Endothelial cell of umbilical vein (primary cell): ENCODE data around the gene YTHDF1. TPM values are rescaled to one million over a fixed set of nuclear protein-coding genes. Genes with fewer than 3 reads are reported as not detected.

Experiments
- BruUV-seq: library from RNA; stranded (reverse); fragments of 400-500 nt; replicated peaks from 2 replicates; lab custom pipeline; 2021; lab: Mats Ljungman, UMichigan
- CTCF ChIA-PET: fragments of 300-600, 350-600 bp; sonication (Branson Sonifier 250); formaldehyde crosslinking; loops from one replicate; lab custom pipeline; 2021; ENCODE audit warnings: antibody characterized with exemption, inconsistent platforms; lab: Charles Lee
- POLR2A ChIA-PET: fragments of 300-600, 350-600 bp; sonication (Branson Sonifier 250); formaldehyde crosslinking; loops from one replicate; lab custom pipeline; 2021; ENCODE audit warnings: antibody characterized with exemption, inconsistent platforms; lab: Charles Lee
- DNase-seq: peaks from one replicate; pipeline ENCODE4 v3.0.0-alpha.2; 2011; ENCODE audit warnings: low read depth, low spot score
- FAIRE-seq: peaks from 2 replicates; lab custom pipeline; 2011; peaks lifted over from hg19 to GRCh38; lab: Jason Lieb, UNC
- H2AFZ ChIP-seq: 2 replicates; pipeline ENCODE4 v1.6.0; 2012; ENCODE audit warnings: low read depth, low read length, control low read depth, inconsistent platforms
- H3K27ac ChIP-seq: 2 replicates; pipeline ENCODE4 v1.5.1; 2011; ENCODE audit warnings: low read depth, mild to moderate bottlenecking, control low read depth, low read length, moderate library complexity; ENCODE audit not compliant: insufficient read depth
- H3K27me3 ChIP-seq, 2 experiments: 2 replicates each; pipeline versions ENCODE4 v1.6.0 to v1.6.1; 2011; ENCODE audit warnings: low read length in 2 of 2, mixed read lengths in 1 of 2; ENCODE audit not compliant: control insufficient read depth in 2 of 2, insufficient read depth in 2 of 2
- H3K36me3 ChIP-seq, 2 experiments: 2 replicates in 1 of 2; 3 replicates in 1 of 2; pipeline ENCODE4 v1.5.1; 2011; ENCODE audit warnings: low read length in 2 of 2, mild to moderate bottlenecking in 1 of 2, moderate library complexity in 1 of 2; ENCODE audit not compliant: control insufficient read depth in 2 of 2, insufficient read depth in 2 of 2; ENCODE audit errors: extremely low read depth in 1 of 2
- H3K4me1 ChIP-seq: 3 replicates; pipeline ENCODE4 v1.5.1; 2011; ENCODE audit warnings: mild to moderate bottlenecking, low read length; ENCODE audit not compliant: control insufficient read depth, insufficient read depth; ENCODE audit errors: extremely low read depth
- H3K4me2 ChIP-seq: 2 replicates; pipeline ENCODE4 v1.6.1; 2011; ENCODE audit warnings: low read length, control low read depth, mixed read lengths; ENCODE audit not compliant: insufficient read depth
- H3K4me3 ChIP-seq, 3 experiments: fragments of 200-600 bp in 1 of 3; sonication (generic), shearing (Covaris generic) in 1 of 3; replicated peaks in 1 of 3; 2 replicates each; pipeline ENCODE4 v1.5.1; 2011 to 2016; ENCODE audit warnings: control low read depth in 3 of 3, low read length in 3 of 3, mild to moderate bottlenecking in 2 of 3, inconsistent platforms in 1 of 3, low read depth in 1 of 3, moderate library complexity in 1 of 3; ENCODE audit not compliant: insufficient read depth in 1 of 3
- H3K79me2 ChIP-seq: 2 replicates; pipeline ENCODE4 v1.6.0; 2012; ENCODE audit warnings: low read length, inconsistent platforms; ENCODE audit not compliant: control insufficient read depth, insufficient read depth
- H3K9ac ChIP-seq: replicated peaks from 2 replicates; pipeline ENCODE3; 2011; ENCODE audit warnings: low read length, control low read depth; ENCODE audit not compliant: insufficient read depth; ENCODE audit errors: extremely low read depth
- H3K9me1 ChIP-seq: replicated peaks from 3 replicates; pipeline ENCODE4 v1.6.0; 2011; ENCODE audit warnings: mild to moderate bottlenecking, low read length; ENCODE audit not compliant: control insufficient read depth, insufficient read depth; ENCODE audit errors: extremely low read depth
- H3K9me3 ChIP-seq: replicated peaks from 2 replicates; pipeline ENCODE4 v1.5.1; 2012; ENCODE audit warnings: low read length, inconsistent platforms; ENCODE audit not compliant: control insufficient read depth, insufficient read depth
- H4K20me1 ChIP-seq: replicated peaks from 2 replicates; pipeline ENCODE3; 2011; ENCODE audit warnings: mild to moderate bottlenecking, low read length; ENCODE audit not compliant: control insufficient read depth, insufficient read depth; ENCODE audit errors: extremely low read depth
- CTCF ChIP-seq, 2 donors: IDR thresholded peaks; 1 replicate in 1 of 2; 2 replicates in 1 of 2; pipeline ENCODE4 v1.5.1; 2011; ENCODE audit warnings: low read length in 2 of 2, mild to moderate bottlenecking in 2 of 2, moderate library complexity in 2 of 2, control low read depth in 1 of 2, inconsistent platforms in 1 of 2, low read depth in 1 of 2; ENCODE audit not compliant: insufficient read depth in 1 of 2; ENCODE audit errors: extremely low read depth in 1 of 2
- EZH2 ChIP-seq: IDR thresholded peaks from 2 replicates; pipeline ENCODE4 v1.6.1; 2012; ENCODE audit warnings: borderline replicate concordance, low read depth, mild to moderate bottlenecking, moderate library complexity, low read length, inconsistent platforms; ENCODE audit not compliant: severe bottlenecking
- FOS ChIP-seq: IDR thresholded peaks from 2 replicates; pipeline ENCODE4 v1.6.1; 2011; ENCODE audit warnings: mild to moderate bottlenecking, low read length, moderate library complexity, borderline replicate concordance; ENCODE audit not compliant: insufficient read depth
- GATA2 ChIP-seq: IDR thresholded peaks from 2 replicates; pipeline ENCODE4 v1.7.0; 2011; ENCODE audit warnings: low read depth, mild to moderate bottlenecking, moderate library complexity, mixed read lengths, low read length; ENCODE audit not compliant: insufficient read length, insufficient read depth
- JUN ChIP-seq: IDR thresholded peaks from 2 replicates; pipeline ENCODE4 v1.6.1; 2011; ENCODE audit warnings: borderline replicate concordance, low read depth; ENCODE audit not compliant: insufficient read length, insufficient read depth
- MAX ChIP-seq: IDR thresholded peaks from 2 replicates; pipeline ENCODE4 v1.6.1; 2011; ENCODE audit not compliant: insufficient read depth, insufficient read length
- MYC ChIP-seq: IDR thresholded peaks from one replicate; pipeline ENCODE4 v1.6.1; 2011; ENCODE audit warnings: mild to moderate bottlenecking, low read depth, low read length
- POLR2A ChIP-seq: IDR thresholded peaks from 2 replicates; pipeline ENCODE4 v1.6.1; 2012; ENCODE audit warnings: low read depth, mild to moderate bottlenecking, control low read depth, low read length
- POLR2AphosphoS5 ChIP-seq: IDR thresholded peaks from 2 replicates; pipeline ENCODE4 v1.6.1; 2012; ENCODE audit warnings: low read depth, mild to moderate bottlenecking, control low read depth, low read length, moderate library complexity; ENCODE audit not compliant: insufficient read depth
- dilution Hi-C: fragments of 300-500 bp; cut with MboI; formaldehyde crosslinking; loops from one replicate; pipeline ENCODE4 v1.15.0; 2019; ENCODE audit warnings: low sequenced_read_pairs; ENCODE audit not compliant: extremely low pct_ligation_motif_present
- intact Hi-C: fragments of 100-400 bp; cut with micrococcal nuclease; formaldehyde crosslinking; loops from one replicate; pipeline ENCODE4 v1.10.0; 2022
- polyA plus RNA-seq, 4 experiments: library from polyadenylated mRNA; depleted of rRNA in 3 of 4; stranded (reverse) in 3 of 4; unstranded in 1 of 4; fragments of >200 nt; gene quantifications; 2 replicates each; pipeline versions ENCODE4 v1.2.1 to v1.2.3, GENCODE V29; 2011 to 2012; ENCODE audit warnings: missing spikeins in 1 of 4
- total RNA-seq: library from RNA; stranded (reverse); gene quantifications from 2 replicates; pipeline ENCODE4 v1.2.3, GENCODE V29; 2021

YTHDF1 gene
- total and polyA plus RNA-seq, 2 donors (not counting 3 experiments of a cell fraction or from before 2014, with no cell fraction given), result 25.2 to 44.4 TPM

GRCh38 chr20:63259734-63260460 lies 44.0 kb upstream of the YTHDF1 start:
- Histone ChIP-seq H3K27ac (no peak overlapping the region), H3K4me1 (no peaks in the 10 kb centered on the region), H3K79me2 (no peaks in the 10 kb centered on the region), H3K4me2 (no peak overlapping the region), H3K4me3 (no peak overlapping the region), H3K9me1 (no peaks in the 10 kb centered on the region), H3K36me3 (no peaks in the 10 kb centered on the region), H3K9me3 (no peaks in the 10 kb centered on the region), H4K20me1 (no peaks in the 10 kb centered on the region), H3K9ac (no peak overlapping the region), H3K27me3 (peaks cover 22 to 24% of the 10 kb centered on the region in 2 experiments), H2AFZ (no peak overlapping the region)
- ChIA-PET POLR2A (no interaction called here), CTCF (interaction anchor here (0.9 to 2.4 kb wide), 2 partner anchors 36 to 37 kb away, joined by 4 to 9 read pairs; no protein-coding TSS in a partner anchor)
- no peak for TF ChIP-seq GATA2
- no peak for TF ChIP-seq MYC
- no TSS peak for BruUV-seq
- no peak for DNase-seq
- intact Hi-C loops, result no loop called here
- dilution Hi-C loops, result no loop called here
- FAIRE-seq, result no peak

GRCh38 chr20:63258781-63259180 lies 42.9 kb upstream of the YTHDF1 start:
- intact Hi-C loops, result no loop called here
- ChIA-PET CTCF (interaction anchor here (0.7 to 2.4 kb wide), 2 partner anchors 9 to 35 kb away, joined by 3 to 9 read pairs; no protein-coding TSS in a partner anchor), POLR2A (no interaction called here)
- H3K27me3 ChIP-seq, result peaks cover 28 to 31% of the 10 kb centered on the region in 2 experiments
- H3K4me3 ChIP-seq, result no peak overlapping the region
- no TSS peak for BruUV-seq
- no peaks in the 10 kb centered on the region for H4K20me1 ChIP-seq
- H3K4me1 ChIP-seq, result no peaks in the 10 kb centered on the region
- H3K36me3 ChIP-seq, result no peaks in the 10 kb centered on the region
- no peak overlapping the region for H2AFZ ChIP-seq
- FAIRE-seq (no peak), DNase-seq (no peak)
- dilution Hi-C loops, result no loop called here
- H3K4me2 ChIP-seq, result no peak overlapping the region
- H3K27ac ChIP-seq, result no peak overlapping the region
- H3K79me2 ChIP-seq, result no peaks in the 10 kb centered on the region
- H3K9me1 ChIP-seq, result no peaks in the 10 kb centered on the region
- TF ChIP-seq CTCF (IDR thresholded peaks at IDR 0.05; ENCODE audit: extremely low read depth in 1 of 2, insufficient read depth in 1 of 2, low read depth in 1 of 2, low read length in 2 of 2) (no peak), JUN (no peak), MAX (no peak), FOS (no peak), POLR2AphosphoS5 (no peak), GATA2 (no peak), EZH2 (no peak), MYC (no peak), POLR2A (no peak)
- H3K9ac ChIP-seq, result no peak overlapping the region
- no peaks in the 10 kb centered on the region for H3K9me3 ChIP-seq
